ENCODE measurements around the gene TMEM200A. TPM values are rescaled to one million over a fixed set of nuclear protein-coding genes. Genes with fewer than 3 reads are reported as not detected.

The TMEM200A gene
- total RNA-seq, 4 donors from 2014 or later = 5.3 to 11.8 (median 8.1) TPM

DNA sequence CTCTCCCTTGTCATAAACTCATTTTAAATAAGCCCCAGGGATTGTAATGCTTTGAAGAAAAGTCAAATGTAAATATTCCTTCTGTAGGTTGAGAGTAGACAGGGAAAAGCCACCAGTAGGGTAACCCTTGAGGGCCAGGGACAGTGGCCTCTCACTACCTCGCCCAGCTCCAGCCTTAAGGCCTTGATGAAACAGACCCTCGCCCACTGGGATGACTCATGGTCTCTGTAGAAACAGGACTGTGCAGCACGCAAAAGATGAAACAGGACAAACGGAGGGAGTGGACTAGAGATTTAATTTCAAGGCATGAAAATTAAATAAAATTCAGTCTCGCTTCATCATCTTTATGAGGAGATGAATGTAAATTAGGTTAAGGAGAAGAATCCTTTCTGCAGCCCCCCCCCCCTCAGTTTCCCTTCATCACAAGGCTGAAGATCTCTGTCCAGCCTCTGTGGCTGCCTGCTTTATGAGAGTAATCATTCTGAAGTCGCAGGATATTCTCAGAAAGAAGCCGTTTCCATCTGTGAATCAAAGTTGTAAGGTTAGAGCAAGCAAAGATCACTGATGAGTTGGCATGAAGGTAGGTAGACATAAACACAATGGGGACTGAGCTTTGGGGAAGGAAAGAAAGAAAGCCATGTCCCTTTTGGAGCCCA is 60.4 kb downstream of the TMEM200A start:
- Histone ChIP-seq H3K4me1 (no peaks in the 10 kb centered on the region), H3K27ac (no peak overlapping the region), H3K4me3 (no peak overlapping the region), H3K36me3 (no peaks in the 10 kb centered on the region), H3K9me3 (no peaks in the 10 kb centered on the region), H3K27me3 (no peaks in the 10 kb centered on the region)
- TF ChIP-seq, protein P1, sequence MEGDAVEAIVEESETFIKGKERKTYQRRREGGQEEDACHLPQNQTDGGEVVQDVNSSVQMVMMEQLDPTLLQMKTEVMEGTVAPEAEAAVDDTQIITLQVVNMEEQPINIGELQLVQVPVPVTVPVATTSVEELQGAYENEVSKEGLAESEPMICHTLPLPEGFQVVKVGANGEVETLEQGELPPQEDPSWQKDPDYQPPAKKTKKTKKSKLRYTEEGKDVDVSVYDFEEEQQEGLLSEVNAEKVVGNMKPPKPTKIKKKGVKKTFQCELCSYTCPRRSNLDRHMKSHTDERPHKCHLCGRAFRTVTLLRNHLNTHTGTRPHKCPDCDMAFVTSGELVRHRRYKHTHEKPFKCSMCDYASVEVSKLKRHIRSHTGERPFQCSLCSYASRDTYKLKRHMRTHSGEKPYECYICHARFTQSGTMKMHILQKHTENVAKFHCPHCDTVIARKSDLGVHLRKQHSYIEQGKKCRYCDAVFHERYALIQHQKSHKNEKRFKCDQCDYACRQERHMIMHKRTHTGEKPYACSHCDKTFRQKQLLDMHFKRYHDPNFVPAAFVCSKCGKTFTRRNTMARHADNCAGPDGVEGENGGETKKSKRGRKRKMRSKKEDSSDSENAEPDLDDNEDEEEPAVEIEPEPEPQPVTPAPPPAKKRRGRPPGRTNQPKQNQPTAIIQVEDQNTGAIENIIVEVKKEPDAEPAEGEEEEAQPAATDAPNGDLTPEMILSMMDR (IDR thresholded peaks at IDR 0.05) = no peak
- TF ChIP-seq POLR2A (IDR thresholded peaks at IDR 0.05) = no peak
- TF ChIP-seq EP300 (IDR thresholded peaks at IDR 0.05) = no peak
- 56 to 61% methylated on average over 7 of the region's 7 CpGs for WGBS, 2 donors
- DNase-seq (ENCODE audit: low spot score in 2 of 2) = no peak

DNA sequence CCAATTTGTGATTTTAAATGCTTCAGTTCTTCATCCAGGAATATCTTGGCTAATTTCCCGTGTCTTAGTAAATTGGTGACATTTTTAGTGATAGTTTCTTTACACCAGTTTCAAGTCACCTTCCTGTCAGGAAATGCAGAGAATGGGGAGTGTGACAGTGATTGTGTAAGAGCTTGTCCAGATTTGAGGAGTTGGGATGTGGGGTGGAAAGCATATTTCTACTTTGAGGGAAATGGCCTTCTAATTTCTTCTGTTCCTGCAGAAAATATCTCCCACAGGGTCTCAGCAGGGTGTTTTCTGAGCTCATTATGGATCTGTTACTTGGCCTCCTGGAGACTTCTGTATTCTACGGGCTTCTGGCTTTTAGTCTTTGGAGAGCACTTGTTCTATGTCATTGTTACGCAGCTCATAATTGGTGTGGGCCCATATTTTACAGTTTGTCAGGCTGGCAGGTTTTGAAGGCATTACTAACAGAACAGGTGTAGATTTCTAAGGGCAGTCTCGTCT is 65.6 kb downstream of the TMEM200A start:
- no peak overlapping the region for H3K4me3 ChIP-seq
- H3K36me3 ChIP-seq = no peaks in the 10 kb centered on the region
- WGBS, 2 donors = 52 to 57% methylated on average over 4 of the region's 4 CpGs
- TF ChIP-seq EP300 (IDR thresholded peaks at IDR 0.05) (no peak), POLR2A (IDR thresholded peaks at IDR 0.05) (no peak)
- TF ChIP-seq, protein P1 (IDR thresholded peaks at IDR 0.05) = no peak
- H3K4me1 ChIP-seq = no peaks in the 10 kb centered on the region
- H3K27ac ChIP-seq = no peak overlapping the region
- DNase-seq (ENCODE audit: low spot score in 2 of 2) = no peak
- no peaks in the 10 kb centered on the region for H3K27me3 ChIP-seq
- H3K9me3 ChIP-seq = no peaks in the 10 kb centered on the region

DNA sequence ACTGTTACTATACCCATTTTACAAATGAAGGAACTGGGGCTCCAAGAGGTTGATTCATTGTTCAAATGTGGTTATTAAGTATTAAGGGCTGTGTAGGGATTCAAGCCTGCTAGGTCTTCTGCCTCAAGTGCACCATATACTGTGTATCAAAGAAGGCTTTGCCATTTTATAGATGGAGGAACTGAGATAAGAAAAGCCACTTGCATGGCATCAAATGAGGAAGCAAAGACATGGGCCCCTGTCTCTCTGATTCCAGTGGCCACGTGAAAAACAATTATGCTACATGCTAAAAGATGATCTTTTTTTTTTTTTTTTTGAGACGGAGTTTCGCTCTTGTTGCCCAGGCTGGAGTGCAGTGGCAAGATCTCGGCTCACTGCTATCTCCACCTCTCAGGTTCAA is 67.0 kb downstream of the TMEM200A start:
- H3K27me3 ChIP-seq = no peaks in the 10 kb centered on the region
- H3K9me3 ChIP-seq = no peaks in the 10 kb centered on the region
- H3K4me3 ChIP-seq = no peak overlapping the region
- TF ChIP-seq EP300 (IDR thresholded peaks at IDR 0.05) = no peak
- TF ChIP-seq POLR2A (IDR thresholded peaks at IDR 0.05) = no peak
- TF ChIP-seq, protein P1 (IDR thresholded peaks at IDR 0.05) = no peak
- no peaks in the 10 kb centered on the region for H3K36me3 ChIP-seq
- H3K4me1 ChIP-seq = no peaks in the 10 kb centered on the region
- no peak for DNase-seq (ENCODE audit: low spot score in 2 of 2)
- H3K27ac ChIP-seq = no peak overlapping the region
- 87 to 91% methylated on average over 4 of the region's 4 CpGs for WGBS, 2 donors

DNA sequence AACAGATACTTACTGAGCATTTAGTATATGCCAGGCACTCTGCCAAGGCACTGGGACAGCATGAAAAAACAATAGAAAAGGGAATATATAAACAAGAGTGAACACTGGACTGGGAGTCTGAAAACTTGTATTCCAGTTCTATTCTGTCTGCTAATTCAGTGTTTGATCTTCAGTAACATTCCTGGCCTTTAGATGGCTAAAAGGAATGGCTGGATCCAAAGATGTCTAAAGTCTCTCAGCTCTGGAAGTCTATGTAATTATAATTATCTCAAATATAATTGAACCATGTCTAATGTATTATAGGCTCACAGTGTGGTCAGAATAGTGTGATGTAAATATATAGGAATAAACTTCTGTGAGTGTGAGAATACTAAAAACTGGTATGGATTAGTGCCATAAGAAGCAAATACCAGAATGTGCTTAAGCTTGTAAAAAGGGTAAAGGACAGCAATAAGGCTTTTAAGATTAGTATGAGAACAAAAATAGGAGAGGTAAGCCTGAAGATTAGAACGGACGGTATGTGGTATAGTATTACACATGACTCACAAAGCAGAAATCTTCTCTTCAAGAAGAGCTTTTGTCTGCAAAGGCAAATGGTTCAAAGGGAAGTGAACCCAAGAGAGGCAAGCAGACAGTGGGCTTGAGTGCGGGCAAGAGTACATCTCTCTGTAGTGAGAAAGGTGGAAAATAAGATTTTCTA is 68.5 kb downstream of the TMEM200A start:
- Histone ChIP-seq H3K4me3 (no peak overlapping the region), H3K4me1 (no peaks in the 10 kb centered on the region), H3K9me3 (no peaks in the 10 kb centered on the region), H3K27me3 (no peaks in the 10 kb centered on the region), H3K36me3 (no peaks in the 10 kb centered on the region), H3K27ac (no peak overlapping the region)
- 80 to 86% methylated on average over 3 of the region's 3 CpGs for WGBS, 2 donors
- TF ChIP-seq, protein P1 (IDR thresholded peaks at IDR 0.05) = no peak
- TF ChIP-seq POLR2A (IDR thresholded peaks at IDR 0.05) = no peak
- TF ChIP-seq EP300 (IDR thresholded peaks at IDR 0.05) = no peak
- no peak for DNase-seq (ENCODE audit: low spot score in 2 of 2)

DNA sequence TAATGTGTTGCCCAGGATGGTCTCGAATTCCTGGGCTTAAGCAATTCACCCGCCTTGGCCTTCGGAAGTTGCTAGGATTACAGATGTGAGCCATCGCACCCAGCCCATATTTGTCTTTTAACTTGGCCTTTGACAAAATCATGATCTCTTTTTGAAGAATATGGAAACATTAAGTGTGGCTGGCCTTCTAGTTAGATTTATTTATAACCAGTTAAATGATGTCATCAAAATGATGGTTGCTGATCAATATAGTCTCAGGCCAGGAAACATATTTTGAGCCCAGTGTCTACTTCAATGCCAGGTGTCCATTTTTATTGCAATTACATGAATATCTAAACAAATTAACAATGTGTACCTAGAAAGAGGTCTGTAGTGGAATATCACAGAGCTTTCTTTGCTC is 69.4 kb downstream of the TMEM200A start:
- H3K36me3 ChIP-seq = peaks cover 0 to under 1% (median 0%) of the 10 kb centered on the region in 3 donors
- no peaks in the 10 kb centered on the region for H3K27me3 ChIP-seq
- no peak overlapping the region for H3K4me3 ChIP-seq
- no peak for DNase-seq (ENCODE audit: low spot score in 2 of 2)
- TF ChIP-seq, protein P1 (IDR thresholded peaks at IDR 0.05) = no peak
- TF ChIP-seq POLR2A (IDR thresholded peaks at IDR 0.05) = no peak
- TF ChIP-seq EP300 (IDR thresholded peaks at IDR 0.05) = no peak
- no peaks in the 10 kb centered on the region for H3K4me1 ChIP-seq
- no peak overlapping the region for H3K27ac ChIP-seq
- 83 to 98% methylated on average over 4 of the region's 4 CpGs for WGBS, 2 donors
- H3K9me3 ChIP-seq = no peaks in the 10 kb centered on the region
